Activated CD8-positive, alpha-beta memory T cell treated with anti-CD3 and anti-CD28 coated beads for 4 hours (primary cell): Measurements from ENCODE around the gene FAM13C.

ENCODE experiments used
- DNase-seq, 2 donors: peaks; one replicate each; pipeline ENCODE4 v3.0.0-alpha.2; 2020; ENCODE audit warnings: low read depth in 2 of 2

The FAM13C gene

DNA sequence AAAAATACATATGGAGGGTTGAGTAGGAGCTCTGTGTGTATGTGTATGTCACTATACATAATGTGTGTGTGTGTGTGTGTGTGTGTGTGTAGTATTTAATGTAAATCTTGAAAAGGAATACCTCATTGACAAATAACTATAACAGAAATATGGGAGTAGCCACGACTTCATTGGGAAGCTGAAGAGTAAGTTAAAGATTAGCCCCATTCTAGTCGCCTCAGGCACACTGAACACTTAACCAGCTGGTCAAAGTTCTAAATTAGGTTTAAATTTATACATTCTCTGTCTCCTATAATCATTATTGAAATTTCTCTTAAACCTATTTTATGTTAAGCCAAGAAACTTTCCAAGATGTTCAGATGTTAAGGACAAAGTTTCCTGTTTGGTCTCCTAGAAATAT, 45.3 kb downstream of the FAM13C start:
- no peak for DNase-seq

DNA sequence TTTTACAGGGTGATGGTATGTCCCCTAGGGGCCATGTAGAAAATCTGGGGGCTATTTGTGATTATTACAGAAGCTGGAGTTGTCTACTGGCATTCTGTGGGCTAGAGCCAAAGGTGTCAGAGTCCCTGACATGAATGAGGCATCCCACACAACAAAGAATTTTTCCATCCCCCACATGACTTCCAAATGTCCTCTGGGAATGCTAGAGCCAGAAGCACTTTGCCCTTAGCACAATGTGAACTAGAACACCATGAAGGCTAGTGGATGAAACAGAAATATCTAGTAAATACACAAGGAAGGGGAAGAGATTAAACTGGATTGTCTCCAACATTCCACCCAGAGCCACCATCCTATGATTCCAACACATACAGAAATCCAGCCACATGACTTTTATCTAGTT, 46.9 kb downstream of the FAM13C start:
- DNase-seq: no peak

DNA sequence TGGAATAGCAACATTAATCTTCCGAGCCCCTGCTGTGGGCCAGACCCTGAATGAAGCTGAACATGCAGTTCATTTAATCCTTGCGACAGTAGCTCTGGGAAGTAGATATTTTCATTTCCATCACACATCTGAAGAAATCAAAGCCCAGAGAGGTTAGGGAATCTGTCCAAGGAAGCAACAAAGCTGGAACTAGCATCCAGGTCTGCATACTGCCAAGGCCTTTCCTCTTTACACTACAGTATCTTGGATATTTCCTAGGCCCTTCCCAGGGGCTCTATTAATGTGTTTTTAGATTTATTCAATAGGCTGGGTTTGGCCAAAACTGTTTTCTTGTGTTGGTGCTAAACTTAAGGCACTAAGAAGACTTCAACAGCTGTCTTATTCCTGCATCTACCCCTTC, 48.1 kb downstream of the FAM13C start:
- no peak for DNase-seq

DNA sequence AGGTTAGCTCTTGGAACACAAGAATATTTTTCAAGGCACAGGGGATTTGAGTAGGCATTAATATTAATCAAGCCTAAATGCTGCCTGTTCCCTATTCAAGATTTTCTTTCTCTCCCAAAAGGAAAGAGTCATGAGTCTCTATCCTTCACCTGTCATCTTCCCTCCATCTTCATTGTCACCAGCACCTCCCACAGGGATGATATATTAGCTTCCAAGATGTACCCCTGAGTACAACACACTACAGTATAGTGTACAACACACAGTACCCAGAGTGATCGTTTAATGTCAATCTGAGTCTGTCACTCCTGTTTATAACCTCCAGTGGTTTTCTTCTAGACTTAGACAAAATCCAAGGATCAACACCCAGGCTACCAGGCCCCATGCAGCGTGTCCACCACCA, 50.1 kb downstream of the FAM13C start:
- no peak for DNase-seq

DNA sequence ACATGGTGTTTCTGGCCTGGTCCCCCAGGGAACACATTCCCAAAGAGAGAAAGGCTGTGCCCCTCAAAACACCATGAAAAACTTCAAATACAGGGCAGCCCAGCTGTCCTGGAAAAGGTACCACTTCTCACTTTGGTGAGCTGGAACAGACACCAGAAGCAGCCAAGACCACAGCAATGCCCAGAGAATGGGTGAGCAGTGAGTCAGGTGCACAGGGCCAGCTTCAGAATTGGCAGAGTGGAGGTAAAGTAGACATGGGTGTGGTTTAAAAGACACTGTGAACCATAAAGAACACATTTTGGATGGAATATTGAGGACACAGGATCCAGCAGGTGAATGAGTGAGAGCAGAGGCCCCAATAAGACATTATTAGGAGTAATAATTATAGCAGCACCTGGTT, 51.3 kb downstream of the FAM13C start:
- DNase-seq: no peak

DNA sequence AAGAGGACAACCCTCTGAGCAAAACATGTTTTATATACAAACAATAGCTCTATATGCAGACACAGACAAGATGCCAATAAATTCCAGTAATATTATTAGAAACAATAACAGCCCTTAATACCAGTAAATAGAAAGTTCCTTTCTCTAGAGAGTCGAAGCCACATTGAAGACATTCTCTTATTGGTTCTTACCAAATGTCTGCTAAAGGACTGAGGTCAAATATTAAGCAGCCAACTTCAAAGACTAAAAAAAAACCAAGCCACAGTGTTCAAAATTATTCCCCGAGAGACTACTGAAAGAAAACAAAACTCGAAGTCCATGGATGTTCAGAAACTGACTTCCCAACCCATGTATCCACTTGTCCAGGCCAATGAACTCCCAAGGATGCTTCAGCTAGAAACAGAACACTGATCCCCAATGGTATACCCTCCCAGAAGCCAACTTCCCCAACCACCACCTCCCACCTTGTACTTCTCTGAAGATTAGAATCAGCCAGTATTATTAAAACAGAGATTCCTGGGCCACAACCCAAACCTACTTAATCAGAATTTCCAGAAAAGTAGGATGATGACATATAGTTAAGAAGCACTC, 51.9 kb downstream of the FAM13C start:
- no peak for DNase-seq

DNA sequence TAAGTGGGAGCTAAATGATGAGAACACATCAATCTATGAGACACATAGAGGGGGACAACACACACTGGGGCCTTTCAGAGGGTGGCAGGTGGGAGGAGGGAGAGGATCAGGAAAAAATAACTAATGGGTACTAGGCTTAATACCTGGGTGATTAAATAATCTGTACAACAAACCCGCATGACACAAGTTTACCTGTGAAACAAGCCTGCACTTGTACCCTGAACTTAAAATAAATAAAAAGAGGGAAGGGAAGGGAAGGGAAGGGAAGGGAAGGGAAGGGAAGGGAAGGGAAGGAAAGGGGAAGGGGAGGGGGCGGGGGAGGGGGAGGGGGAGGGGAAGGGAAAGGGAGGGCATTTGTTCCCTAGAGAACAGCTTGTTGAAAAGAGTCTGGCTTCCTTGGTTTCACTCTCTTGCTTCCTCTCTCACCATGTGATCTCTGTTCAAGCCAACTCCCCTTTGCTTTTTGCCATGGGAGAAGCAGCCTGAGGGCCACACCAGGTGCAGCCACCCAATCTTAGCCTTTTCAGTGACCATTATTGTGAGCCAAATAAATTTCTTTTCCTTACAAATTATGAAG, 57.7 kb downstream of the FAM13C start:
- DNase-seq: no peak

DNA sequence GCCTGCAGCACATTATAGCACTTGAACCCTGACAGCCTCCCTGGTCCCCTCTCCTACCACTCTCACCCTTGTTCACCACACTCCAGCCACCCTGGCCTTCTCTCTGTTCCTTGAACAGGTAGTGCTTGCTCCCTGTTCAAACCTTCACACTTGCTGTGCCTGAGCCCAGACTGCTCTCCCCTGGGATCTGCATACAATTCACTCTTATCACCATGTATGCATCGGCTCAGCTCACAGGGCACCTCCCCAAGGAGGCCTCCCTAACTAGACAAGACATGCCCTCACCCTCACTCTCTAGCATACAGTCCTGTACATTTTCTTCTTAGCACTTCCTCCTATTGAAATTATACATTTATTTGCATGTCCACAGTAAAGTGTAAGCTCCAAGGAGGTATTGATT, 59.3 kb downstream of the FAM13C start:
- no peak for DNase-seq

DNA sequence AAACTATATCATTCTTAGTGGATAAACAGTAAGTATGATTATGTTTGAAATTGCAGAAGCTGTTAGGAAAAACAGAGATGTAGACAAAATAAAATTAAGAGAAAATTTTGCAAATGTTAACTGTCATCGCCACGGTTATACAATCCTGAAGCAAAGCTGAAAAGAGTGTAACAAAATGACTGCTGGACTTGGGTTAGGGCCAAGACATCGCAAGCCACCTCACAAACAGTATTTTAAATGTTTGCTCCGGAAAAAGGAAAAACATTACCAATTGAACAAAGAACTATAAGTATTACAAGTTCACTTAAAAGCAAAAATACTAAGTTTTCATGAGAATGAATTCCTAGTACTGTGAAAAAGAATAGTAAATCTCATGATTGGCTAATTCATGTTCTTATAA, 60.0 kb downstream of the FAM13C start:
- no peak for DNase-seq

DNA sequence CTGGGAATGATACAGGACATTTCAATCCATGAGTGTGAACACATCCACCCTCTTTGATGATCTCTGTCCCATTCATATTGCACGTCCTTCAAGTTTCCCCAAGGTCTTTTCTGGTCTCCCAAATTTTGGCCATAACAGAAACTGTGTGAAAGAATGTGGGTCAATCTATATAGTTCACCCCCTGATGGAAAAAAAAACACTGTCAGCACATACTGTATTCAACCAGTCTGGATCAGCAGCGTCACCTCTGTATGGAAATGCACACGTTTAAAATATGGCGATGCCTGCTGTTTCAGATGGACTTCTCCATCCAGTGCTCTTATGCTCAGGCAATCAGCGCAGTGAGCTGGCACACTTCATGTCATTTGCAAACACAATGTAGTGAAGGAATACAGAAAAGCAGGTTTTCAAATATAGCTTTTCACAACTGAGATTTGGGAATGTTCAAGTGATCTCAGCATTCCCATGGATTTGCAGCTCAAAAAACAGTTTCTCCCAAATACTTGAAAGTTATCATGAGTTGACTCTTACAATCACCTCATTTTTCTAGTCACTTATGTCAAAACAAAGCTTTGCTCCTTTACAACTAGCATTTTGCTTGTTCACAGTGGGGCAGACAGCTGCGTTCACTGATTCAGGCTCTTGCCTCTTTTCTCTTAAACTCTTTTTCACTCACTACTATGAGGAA, 61.1 kb downstream of the FAM13C start:
- DNase-seq: no peak

DNA sequence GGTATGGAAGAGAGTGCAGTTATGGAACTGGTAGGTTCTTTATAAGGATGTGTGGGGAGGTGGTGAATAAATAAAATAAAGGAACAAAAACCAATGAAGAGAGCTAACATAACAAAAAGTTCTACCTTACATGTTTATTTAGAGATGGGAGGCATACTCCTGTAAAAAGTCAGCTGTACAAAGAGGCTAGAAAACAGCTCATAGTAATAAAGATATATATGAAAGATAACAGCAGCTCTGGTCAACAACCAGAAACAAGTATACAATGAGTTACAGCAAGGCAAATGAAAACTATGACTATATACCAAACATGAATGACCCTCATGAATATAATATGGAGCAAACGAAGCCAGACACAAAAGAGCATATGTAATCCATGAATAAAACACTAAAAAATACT, 62.0 kb downstream of the FAM13C start:
- no peak for DNase-seq

DNA sequence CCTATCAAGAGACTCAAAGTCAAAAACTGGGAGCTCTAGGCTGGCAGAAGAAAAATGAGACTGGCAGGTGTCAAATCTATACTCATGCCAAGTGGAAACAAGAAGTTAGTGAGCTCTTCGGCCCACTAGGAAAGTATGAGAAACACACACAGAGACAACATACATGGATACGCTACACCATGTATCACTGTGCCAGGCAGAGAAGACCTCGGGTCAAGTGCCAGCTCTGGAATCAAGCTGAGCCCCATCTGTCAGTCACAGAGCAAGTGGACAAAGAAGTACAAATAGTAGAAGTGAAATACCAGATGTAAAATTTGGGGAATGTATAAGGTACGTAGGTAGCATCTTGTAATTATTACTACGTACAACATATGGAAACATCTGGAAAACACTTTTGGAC, 62.4 kb downstream of the FAM13C start:
- DNase-seq: no peak

DNA sequence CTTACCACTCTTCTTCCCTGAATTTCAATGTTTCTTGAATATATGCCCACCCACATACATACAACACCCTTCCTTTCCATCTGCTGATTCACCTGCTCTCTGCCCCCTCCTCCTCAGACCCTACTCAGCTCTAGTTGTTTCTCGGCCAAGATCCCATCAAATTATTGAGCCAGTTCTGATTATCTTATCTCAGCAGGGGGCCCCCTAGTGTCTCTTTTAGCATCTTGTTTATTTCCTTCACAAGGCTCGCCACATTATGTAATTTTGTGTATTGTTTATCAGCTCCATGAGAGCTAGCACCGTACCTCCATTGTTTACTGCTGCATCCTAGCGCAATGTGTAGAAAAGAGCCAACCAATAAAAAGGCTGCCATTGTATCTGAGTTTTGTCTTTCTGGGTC, 71.9 kb downstream of the FAM13C start:
- DNase-seq: no peak

DNA sequence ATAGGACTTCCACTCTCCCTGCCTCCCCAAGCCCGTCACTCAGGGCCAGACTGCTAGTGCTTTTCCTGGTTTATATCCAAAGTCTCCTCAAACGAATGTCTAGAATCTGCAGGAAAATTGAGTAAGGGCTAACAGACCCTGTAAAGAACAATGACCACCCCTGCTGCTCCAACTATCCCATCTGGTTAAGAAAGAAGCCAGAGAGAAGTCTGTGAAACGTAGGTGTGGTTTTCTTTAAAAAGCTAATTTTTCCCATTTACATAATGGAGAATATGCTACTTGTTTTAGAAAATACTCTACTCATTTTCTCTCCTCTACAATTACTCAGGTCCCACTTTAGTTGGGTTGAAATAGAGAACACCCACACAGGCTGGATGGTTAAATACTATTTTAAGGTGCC, 72.5 kb downstream of the FAM13C start:
- DNase-seq: no peak

DNA sequence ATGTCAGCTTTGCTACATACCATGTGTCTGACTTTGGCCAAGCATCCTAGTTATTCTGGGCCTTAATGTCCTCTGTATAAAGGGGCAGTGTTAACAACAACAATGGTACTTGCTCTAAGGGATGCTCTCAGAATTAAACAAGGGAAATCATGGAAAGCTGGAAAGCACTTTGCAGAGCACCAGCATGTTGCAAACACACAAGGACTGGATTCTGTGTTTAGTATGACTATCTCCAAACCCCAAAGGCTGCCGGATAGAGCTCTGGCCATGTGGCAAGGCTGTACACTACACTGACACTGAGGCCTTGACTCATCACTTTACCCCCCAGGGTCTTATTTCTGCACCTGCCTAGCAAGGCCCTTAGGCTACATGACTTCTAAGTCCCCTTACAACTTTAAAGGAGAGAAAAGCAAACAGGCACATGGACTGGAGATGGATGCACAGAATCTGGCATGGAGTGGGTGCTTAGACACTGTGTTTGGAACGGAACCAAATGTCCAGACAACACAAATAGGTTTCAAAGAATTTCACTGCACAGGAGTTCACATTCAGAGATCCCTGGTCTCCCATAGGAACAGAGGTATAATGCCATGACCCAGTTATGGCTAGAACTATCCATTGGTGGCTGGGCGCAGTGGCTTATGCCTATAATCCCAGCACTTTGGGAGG, 74.6 kb downstream of the FAM13C start:
- no peak for DNase-seq

DNA sequence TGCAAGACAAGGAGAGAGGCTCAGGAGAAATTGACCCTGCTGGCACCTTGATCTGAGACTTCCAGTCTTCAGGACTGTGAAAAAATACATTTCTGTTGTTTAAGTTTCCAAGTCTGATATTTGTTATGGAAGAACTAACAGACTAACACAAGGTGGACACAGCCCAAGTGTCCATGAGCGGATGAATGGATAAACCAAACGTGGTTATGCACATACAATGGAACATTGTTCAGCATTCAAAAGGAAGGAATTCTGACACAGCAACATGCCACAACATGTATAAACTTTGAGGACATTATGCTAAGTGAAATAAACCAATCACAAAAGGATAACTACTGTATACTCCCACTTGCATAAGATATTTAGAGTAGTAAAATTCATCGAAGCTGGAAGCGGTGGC, 76.5 kb downstream of the FAM13C start:
- DNase-seq: no peak

DNA sequence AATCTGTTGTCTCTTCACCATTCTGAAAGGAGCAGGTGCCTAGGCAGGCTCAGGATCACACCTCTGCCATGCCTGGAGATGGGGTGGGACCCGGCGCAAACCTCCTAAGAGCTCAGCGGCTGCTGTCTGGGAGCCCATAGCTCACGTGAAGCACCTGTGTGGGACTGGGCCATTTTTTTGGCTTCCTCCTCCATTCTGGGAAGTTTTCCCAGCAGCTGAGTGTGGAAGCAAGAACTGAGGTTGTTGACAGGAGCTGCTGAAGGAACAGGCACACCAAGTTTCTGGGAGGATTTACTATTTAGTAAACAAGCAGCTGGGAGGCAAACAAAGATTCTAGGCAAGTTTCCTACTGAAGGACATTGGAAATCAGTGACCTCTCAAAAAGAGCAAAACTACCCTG, 77.3 kb downstream of the FAM13C start:
- no peak for DNase-seq

DNA sequence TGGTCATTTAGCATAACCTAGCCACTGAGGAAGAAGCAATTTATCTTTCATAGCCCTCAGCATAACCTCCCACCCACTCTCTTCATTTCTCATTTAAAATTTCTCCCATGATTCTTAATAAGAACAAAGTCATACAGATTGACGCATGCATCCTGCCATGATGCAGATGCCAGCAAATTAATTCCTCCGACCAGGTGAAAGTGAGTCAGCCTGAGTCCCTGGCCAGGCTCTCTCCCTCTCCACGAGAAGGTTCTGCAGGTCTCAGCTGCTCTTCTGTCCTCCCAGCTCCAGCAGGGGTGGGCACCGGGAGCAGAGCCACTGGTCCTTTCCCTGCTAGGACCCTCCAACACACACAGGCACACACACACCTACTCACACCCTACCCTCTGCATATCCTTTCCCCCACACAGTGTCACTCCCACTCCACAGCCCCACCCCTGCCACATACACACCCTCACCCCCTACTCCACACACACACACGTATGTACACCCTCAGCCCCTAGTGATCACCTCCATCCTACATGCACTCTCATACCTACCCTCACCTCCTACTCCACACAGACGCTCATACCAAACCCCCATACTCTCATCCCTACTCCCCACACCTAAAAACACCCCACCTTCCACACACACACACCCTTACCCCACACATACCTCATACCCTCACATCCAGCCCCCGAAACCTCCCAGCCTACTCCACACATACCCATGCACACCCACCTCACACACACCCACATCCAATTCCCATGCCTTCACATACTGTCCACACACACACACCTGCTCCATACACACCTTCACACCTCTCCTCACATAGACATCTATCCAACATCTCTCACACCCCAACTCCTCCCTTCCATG, 78.0 kb downstream of the FAM13C start:
- DNase-seq: no peak

DNA sequence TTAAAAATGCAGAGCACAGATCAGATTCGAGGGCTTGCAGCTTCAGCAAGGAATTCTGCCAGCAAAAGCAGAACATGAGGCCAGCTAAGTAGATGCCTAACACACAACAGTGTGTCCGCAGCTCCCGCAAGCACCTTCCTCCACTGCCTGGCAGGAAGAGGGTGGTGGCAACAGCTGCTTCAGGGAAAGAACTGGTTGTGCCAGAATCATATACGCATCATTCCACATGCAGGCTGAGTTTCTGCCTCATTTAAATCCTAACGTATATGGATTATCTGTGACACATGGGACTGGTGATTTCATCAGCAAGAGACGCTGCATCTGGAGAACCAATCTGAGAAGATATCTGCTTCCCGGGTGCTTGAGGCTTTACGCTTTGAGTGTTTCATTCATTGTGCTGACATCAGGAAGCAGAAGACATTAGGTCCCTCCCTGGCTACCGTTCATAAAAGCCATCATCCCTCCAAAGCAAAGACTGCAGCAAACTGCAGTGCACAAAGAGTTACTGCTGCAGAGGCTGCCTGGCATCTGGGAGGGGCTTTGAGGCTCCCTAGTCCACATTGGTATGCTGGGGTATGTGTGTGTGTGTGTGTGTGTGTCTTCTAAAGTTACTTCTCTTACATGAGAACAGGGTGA, 78.8 kb downstream of the FAM13C start:
- no peak for DNase-seq

DNA sequence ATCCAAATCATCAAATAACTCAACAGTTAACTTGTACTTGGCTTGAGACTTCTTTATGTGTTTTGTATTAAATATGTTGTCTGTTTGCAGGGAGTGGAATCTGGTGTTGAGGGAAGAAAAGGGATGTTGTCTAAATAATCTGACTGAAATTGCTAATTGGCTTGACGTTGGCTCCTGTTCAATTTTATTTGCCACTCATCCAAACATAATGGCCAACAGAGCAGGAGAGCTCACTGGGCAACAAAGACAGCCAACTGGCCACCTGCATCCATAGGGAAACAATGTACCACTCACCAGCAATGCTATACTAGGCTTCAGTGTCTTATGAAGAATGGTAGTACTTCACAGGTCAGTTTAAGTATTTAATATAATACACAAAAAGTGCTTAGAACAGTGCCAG, 80.5 kb downstream of the FAM13C start:
- DNase-seq: no peak

DNA sequence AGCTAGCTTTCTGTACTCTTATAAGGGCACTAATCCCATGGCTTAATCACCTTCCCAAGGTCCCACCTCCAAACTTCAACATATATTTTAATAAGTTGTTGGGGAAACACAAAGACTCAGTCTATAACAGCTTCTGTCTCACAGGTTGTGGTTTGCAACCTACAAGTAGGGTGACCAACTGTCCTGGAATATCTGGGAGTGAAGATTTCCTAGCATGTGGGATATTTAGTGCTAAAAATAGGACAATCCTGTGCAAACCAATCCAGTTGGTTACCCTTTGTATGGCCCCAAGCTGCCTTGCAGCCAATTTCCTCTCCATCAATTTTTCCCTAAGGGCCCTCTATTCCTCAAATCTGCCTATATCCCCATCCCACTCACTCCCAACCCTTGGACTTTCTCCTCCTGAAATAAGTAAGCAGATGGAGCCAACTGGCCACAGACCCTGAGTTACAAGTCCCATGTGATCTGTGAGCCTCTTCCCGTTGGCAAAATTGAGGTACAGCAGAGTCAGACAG, 82.3 kb downstream of the FAM13C start:
- DNase-seq: no peak

DNA sequence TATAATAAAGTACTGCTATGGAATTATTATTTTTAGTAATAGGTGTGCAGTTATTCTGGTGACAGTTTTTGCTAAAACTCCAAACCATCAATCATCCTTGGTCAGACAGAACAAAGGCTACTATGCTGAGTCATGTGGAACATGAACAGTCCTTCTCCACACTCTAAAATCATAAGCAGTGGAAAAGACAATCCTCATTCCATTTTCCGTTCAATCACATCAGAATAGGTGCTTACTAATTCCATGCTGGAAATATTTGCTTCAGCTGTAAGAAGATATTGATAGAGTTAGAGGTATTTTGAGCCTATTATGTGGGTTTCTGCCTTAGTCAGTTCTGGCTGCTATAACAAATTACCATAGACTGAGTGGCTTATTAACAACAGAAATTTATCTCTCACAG, 82.9 kb downstream of the FAM13C start:
- DNase-seq: no peak
